Kidney tubule cell (primary cell): ENCODE results near the gene CBFA2T3.

Experiments used
- DNase-seq: peaks from one replicate; pipeline ENCODE4 v3.0.0-alpha.2; 2018; ENCODE audit warnings: low spot score

CBFA2T3 gene

GRCh38 chr16:88857728-88858339 is 119.2 kb downstream of the CBFA2T3 start:
- DNase-seq: peak; percentile 79

GRCh38 chr16:88856828-88857727 is 119.9 kb downstream of the CBFA2T3 start, which contains the start of the genes GALNS and TRAPPC2L:
TSS of gene GALNS (minus strand) at chr16:88856947. CDS start at chr16:88856877, 70 bp downstream.
TSS of gene TRAPPC2L (plus strand) at chr16:88857127. CDS start at chr16:88857151, 24 bp downstream.
- peak; percentile 95 for DNase-seq

- DNase-seq: no peak
These were observed 120.7 kb downstream of the CBFA2T3 start for GRCh38 chr16:88856122-88856827.

GRCh38 chr16:88855736-88856121 is 121.3 kb downstream of the CBFA2T3 start:
- no peak for DNase-seq

- no peak for DNase-seq
These were observed 121.8 kb downstream of the CBFA2T3 start for GRCh38 chr16:88855176-88855575.

- DNase-seq: no peak
These were observed 122.5 kb downstream of the CBFA2T3 start for GRCh38 chr16:88854306-88855111.

- no peak for DNase-seq
These were observed 123.6 kb downstream of the CBFA2T3 start for GRCh38 chr16:88853325-88853941.

- DNase-seq: no peak
These were observed 125.4 kb downstream of the CBFA2T3 start for GRCh38 chr16:88851616-88852015.

GRCh38 chr16:88850531-88851199 is 126.3 kb downstream of the CBFA2T3 start:
- no peak for DNase-seq

- DNase-seq: no peak
These were observed 128.4 kb downstream of the CBFA2T3 start for GRCh38 chr16:88848557-88848956.

- DNase-seq: no peak
These were observed 129.4 kb downstream of the CBFA2T3 start for GRCh38 chr16:88847654-88848053.

- DNase-seq: no peak
These were observed 130.9 kb downstream of the CBFA2T3 start for GRCh38 chr16:88846088-88846487.

- no peak for DNase-seq
These were observed 132.5 kb downstream of the CBFA2T3 start for GRCh38 chr16:88844419-88845036.

GRCh38 chr16:88843256-88843655 is 133.8 kb downstream of the CBFA2T3 start:
- no peak for DNase-seq

- DNase-seq: no peak
These were observed 134.2 kb downstream of the CBFA2T3 start for GRCh38 chr16:88842806-88843205.

GRCh38 chr16:88842308-88842756 is 134.7 kb downstream of the CBFA2T3 start:
- DNase-seq: no peak

GRCh38 chr16:88841521-88842307 is 135.3 kb downstream of the CBFA2T3 start:
- DNase-seq: no peak

GRCh38 chr16:88840600-88841215 is 136.3 kb downstream of the CBFA2T3 start:
- no peak for DNase-seq
